HG03558 (cell line): ENCODE results near the gene OSBP2.

Experiments used
- ATAC-seq: cut with Tn5 transposase; IDR thresholded peaks from one replicate; pipeline ENCODE4 v1.9.1; 2021; ENCODE audit warnings: moderate number of reproducible peaks; ENCODE audit not compliant: unreplicated experiment; ENCODE audit errors: extremely low read depth

The OSBP2 gene

DNA sequence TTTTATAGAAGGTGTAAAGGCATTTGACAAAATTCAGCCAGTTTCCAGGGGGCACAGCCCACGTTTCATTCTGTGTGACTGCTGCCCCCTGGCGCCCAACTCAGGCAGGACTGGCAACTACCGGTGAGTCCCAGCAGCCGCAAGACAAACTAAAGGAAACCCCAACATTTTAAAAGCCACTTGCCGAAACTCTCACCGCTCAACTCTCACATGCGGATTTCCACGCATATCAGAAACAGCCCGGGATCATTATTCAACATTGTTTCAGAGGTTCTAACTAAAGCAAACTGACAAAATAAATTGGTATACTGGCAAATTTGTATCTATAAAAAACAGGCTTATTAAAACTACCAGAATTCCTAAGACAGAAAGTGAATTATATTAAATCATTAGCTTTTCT lies 225.7 kb downstream of the OSBP2 start:
- ATAC-seq = no peak

DNA sequence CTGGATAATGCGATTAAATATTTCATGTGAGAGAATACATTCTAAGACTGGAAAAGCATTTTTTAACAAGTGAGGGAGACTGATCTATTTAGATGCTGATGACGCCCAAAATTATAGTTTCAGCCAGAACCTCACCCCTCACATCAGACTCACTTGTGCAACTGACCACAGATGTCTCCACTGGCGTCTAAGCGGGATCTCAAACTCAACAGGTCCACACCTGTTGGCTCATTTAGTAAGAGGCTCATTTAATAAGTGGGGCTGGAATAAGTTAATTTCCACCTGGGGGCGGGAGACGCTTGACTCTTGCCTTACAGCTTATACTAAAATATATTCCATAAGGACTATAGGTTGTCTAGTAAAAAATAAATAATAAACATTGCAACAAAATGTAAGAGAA lies 226.4 kb downstream of the OSBP2 start:
- no peak for ATAC-seq

DNA sequence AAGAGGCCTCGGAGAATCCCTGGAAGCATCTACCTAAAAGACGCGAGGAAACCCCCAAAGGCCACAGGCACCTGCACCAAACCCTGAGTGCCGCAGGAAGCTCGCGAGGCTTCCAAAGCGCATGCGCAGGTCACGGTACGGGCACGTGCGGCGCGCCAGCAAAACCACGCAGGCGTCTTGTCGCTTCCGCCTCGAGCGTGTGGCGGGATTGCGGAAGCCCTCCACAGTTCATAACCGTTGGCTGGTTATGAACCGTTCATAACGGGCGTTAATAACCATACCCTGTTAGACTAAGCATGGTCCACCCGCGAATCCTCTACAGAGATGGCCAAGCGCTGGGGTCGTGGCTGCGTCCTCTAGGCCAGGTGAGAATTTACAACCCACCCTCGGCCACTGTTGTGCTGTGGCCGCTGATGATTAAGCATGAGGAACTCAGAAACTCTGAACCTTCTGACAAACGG lies 227.5 kb downstream of the OSBP2 start:
- ATAC-seq = no peak

DNA sequence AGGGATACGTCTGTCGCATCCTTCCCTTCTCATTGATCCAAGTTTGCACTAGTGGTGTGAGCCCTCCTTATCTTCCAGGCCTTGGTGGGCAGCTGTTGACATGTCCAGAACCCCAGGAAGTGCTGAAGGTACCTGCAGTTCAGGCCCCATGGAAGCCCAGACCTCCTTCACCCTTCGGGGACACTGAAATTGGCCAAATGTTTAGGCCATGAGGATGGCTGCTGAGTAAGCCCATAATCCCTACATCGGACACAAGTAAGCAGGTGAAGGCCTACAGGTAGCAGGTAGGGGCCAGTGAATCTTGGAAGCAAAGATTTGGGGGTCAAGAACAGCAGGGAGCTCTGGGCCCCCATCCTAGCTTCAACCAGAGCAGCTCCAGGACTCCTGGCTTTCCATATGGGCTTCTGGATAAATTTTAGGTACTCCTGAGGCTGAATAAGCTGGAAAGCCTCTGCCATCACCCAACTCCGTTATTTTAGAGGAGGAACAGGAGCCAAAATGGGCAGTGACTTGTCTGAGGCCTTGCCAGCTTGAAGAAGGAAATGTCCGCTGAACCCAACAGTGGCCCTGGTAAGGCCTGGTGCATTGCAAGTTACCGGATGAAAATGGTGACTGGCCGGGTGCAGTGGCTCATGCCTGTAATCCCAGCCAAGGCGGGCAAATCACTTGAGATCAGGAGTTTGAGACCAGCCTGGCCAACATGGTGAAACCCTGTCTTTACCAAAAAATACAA lies 228.7 kb downstream of the OSBP2 start:
- ATAC-seq = no peak

DNA sequence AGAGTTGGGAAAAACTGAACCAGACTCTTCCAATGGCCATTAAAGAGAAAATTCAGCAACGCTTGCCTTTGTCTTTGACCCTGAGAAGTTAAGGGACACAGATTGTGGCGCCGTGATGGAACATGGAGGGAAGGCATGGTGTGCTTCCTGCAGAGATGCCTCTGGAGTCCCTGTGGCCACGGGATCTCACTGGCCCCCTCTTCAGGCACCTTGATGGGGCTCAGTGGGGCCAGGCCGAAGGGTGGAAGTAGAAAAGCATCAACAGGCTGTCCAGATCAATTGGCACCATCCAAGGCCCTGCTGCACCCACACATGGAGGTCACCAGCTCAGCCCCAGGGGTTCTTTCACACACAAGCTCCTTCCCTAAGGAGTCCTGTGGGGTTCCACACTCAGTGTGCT lies 231.0 kb downstream of the OSBP2 start:
- no peak for ATAC-seq

DNA sequence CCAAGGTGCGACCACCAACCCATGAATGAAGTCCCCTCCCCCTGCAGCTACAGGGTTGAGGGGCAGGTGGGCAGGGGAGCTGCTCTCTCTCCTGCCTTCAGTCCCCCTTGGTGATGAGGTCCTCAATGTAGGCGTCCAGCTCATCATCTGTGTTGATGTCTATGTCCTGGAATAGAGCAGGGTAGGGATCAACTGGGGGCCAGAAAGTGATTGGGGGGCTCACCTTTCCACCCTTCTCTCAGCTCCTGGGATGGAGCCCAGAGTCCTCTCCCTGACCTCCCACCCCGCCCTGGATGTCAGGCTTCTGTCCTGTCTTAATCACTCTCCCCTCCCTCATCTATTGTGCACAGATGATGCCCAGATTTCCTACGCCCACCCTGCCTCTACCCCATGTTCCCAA lies 232.0 kb downstream of the OSBP2 start:
- ATAC-seq = no peak

DNA sequence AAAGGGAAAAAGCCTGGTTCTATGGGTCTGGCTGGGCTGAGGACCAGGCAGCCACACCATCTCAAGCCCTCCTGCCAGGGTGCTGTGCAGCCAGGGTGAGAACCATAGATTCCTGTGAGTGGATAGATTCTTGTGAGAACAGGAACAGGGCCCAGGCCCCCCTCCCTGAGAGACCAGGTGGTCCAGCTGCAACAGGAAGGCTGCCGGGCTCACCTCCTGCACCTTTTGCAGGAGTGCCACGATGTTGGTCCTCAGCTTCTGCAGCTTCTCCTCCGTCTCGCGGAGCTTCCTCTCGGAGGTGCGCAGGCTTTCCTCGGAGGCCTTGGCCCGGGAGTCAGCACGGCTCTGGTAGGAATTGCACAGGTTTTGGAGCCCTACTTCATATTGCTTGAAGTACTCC lies 233.1 kb downstream of the OSBP2 start:
- ATAC-seq = no peak

DNA sequence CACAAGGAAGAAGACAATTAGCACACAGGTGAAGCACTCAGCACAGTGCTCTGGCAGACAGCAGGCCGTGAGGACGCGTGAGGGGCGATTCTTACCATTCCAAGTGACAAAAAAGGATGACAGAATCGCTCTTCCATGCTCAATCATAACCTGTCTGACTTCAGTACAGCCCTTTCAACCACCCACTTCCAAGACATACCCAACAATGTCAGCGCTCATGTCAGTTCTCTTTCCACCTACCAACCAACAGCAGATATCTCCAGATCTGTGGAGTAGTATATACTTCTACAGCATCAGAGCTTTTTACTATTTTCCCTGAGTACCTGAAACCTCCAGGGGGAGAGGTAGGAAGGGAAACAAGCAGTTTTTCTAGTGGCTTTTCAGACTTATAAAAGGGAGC lies 233.7 kb downstream of the OSBP2 start:
- no peak for ATAC-seq

DNA sequence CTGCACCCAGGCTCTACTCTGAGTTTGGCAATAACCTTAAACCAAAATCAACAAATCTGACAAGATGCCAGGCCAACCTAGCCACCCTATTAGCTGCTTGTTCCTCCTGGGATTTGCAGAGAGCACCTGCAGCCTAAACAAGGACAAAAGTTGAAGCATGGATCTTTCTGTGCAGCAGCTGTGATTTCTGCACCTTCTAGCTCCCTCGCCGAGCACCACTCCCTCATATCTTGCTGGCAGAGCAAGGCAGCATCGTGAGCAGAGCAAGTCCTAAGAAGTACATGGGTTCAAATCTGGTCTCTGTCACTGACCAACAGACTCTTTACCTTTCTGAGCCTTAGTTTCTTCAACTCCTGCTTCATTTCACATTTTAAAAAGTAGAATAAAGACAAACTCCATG lies 235.6 kb downstream of the OSBP2 start:
- ATAC-seq = no peak

DNA sequence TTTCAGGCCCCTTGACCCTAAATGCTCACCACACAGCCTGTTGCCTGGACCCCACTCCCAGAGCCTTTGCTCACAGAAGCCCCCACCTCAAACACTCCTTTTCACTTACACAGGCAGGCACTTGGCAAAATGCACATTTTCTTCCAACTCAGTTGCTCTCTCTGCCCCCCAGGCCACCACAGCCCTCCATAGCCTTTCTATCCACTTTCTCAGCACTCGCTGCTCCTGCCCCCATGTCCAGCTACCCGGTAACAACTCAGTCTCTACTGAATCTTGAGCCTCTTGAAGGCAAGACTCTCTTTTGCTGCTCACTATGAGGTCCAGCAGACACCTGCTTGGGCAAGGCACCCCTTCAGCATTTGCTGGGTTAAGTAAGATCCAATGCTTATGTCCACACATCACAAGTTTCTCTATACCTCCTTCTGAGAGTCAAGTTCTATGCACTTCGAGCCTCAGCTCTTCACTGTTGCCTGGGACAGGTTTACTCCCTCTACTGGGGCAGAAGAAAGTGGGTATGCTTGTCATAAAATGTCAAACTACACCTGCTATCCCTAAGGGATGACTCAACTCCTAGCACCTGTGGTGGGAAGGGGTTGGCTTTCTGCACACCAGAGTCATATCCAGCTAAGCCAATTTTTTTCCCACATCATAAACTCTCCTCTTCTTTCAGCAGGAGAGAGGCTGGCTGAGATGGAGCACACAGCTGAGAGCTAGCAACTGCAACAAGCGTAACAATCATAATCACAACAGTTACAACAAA lies 237.0 kb downstream of the OSBP2 start:
- ATAC-seq = no peak

DNA sequence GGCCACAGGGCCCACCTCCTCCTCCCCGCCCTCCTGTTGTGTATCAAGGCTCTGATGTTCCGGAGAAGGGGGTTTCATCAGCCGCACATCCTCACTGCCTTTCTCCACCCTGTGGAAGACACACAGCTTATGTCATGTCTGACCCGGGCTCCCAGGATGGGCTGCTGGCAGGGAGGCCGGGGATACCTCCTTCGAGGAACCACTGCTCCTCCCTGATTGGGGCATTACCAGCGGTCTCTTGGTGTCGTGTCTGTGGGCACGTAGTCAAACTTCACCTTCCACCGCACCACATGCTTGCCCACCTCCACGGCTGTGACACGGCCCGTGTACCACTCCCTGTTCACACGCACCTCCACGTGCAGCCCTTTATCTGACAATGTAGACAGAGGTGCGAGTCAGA lies 238.0 kb downstream of the OSBP2 start:
- no peak for ATAC-seq

DNA sequence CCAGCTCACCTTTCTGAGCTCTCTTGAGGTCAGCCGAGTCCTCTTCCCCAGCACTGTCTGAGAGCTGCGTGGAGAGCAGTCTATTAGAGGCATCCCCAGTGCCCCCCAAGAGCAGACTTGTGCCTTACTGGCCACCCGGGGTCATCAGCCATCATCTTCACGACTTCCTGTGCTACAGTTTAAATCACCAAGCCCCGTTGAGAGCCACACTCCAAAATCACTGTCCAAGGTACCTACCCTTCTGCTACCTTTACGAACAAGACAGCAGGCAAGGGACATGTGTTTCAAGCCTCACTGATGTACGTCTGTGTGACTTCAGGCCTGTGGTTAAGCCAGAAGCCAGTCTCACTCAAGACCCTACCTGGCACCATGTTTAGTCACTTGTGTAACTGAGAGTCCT lies 238.8 kb downstream of the OSBP2 start:
- no peak for ATAC-seq

DNA sequence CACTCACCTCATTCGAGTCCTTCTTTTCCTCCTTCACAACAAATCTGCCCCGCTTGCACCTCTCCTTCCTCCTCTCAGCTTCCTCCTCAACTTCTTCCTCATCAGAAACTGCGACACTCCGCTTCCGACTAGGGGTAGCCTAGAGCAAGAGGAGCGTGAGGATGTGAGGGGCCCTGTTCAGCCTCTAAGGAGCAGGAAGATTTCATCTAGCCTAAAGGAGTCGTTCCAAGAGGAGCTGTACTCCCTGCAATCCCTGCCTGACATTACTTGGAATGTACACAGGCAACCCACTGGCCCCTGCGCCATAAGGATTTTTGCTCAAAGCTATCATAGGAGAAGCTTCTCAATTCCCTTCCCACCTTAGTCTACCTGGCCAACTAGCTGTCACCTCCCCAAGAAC lies 239.4 kb downstream of the OSBP2 start:
- no peak for ATAC-seq

DNA sequence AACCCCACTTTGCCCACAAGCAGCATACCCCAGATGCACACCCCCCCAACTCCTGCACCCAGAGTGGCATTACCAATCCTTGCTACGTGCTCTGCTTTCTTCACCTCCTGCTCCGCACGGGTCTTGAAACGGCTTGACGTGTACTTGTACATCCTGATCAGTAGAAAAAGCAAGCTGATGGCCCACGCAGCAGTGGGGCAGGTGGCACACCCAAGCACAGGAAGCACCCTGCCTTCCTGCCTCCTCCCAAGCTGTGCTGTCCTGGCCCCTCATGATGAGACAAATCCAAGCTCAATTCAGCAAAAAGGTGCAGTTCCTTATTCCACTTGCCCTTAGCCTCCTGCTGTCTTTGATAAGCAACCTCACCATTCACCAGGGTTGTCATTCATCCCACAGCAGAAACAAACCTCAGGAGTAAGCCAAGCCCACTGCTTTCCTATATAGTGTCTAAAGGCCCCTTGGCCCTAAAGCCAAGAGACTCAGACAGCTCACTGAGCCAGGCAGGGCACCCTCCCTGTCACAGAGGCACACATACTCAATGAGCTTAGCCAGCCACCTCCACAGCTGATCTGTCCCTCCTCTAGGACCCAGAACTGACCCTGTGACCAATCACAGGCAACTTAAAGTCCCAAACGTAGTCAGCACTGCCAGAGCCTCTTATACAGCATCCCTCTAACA lies 246.2 kb downstream of the OSBP2 start:
- no peak for ATAC-seq

DNA sequence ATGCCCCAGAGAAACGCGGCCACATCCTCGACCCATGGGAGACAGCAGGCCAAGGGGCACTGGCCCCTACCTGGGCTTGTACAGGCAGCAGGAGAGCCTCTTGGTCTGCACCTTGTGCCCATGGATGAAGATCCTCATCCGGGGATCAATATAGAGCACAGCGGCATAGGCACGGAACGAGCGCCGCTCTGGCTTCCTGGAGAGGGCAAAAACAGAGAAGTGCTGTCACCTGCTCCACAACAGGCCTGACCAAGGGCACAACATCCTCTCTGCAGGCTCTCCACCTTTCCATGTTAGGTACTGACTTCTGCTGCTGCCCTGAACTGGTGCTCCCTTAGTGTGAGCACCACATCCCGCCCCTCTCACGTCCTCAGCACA lies 246.7 kb downstream of the OSBP2 start:
- ATAC-seq = no peak

DNA sequence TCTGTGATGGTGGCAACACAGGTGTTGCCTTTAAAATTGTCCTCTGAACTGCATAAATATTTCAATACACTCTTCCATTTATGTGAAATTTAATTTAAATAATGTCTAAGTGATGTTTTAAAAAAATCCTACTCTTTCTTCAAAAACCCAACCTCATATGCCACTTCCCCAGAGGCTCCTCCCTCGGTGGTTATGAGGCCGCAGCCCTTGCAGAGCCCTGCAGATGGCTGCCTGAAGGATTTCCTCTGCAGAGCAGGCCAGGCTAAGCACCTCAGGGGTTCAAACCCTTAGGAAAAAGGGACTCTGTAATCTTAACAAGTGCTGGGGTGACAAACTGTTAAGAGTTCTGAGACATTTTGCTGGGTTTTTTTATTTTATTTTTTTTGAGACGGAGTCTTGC lies 248.7 kb downstream of the OSBP2 start:
- no peak for ATAC-seq

DNA sequence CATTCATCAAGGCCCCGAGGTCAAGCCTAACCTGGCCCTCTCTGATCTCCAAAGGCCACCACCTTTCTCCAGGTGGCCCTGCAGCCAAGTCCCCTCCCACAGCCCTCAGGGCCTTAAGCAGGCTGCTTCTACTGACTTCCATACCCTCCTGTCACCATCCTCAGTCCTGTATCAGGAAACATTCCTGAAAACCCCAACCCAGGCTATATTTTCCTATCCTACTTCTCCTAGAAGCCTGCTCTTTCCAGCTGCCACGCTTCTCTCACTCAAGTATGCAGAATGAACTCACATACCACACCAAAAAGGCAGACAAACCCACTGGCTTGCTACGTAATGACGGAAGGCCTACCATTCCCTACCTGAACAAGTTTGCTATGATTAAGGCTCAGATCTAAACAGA lies 250.3 kb downstream of the OSBP2 start:
- no peak for ATAC-seq

DNA sequence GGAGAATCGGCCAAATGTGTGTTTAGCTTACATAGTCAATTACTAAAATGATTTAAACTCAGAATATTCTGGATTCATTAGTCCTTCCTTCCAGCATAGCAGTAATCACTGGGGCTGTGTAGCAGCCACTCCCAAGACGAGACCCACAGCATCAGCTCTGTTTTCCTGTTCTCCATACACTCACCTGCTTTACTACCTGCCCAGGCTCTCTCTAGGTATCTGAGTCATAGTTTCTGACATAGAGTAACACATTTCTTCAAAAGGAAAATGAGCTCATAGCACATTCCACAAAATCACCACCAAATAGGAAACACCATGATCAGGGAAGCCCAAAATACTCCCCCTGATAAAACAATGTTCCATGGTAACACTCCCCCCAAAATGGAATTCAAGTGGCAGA lies 251.0 kb downstream of the OSBP2 start:
- no peak for ATAC-seq

DNA sequence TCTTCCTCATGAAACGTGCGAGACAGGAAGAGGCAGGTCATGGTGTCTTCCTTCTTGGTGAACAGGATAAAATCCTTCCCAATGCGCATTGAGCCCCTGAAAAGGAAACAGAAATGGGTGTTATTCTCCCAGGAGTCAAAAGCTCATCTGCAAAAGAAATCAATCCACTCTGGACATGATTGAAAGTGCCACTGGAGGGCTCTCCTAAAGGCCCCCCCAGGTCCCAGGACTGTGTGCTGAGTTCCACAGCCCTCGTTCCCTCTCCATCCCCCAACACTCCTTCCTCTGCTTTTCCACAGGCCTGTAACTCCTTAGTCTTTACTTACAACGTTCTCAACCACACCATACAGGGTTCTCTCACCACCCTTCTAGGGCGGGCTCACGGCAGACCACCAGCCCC lies 251.7 kb downstream of the OSBP2 start:
- no peak for ATAC-seq

DNA sequence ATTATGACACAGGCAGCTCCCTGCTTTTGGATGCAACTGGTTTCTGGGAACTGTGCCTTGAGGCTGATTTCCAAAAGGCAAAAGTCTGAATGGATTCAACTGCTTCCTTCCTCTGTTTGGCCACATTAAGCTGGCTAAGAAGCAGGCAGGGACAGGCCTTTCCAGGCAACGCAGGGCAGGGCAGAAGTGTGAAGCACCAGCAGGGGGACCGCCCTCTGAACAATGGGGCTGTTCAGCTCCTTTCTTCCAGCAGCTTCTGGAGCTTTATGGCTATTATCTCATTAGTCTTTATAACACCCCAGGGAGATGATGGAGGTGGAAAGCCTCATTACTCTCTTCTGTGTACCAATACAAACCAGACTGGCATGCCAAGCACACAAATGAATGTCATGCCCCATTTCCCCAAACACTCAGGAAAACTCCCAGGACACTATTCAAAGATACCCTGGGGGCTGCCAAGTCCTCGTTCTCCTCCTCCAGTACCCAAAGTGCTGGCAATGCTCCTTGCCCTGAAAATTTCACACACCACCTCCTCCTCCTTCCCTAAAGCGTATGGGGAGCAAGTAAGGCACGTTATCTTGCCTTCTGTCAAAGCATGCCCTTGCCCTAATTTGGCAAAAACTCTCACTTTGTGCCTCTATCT lies 252.6 kb downstream of the OSBP2 start:
- ATAC-seq = no peak
